Bronchial epithelial cell (primary cell): ENCODE measurements around the gene DCHS1. TPM values are rescaled to one million over a fixed set of nuclear protein-coding genes. Genes with fewer than 3 reads are reported as not detected.
A peak's percentile ranks its signal among the peaks of the same experiment; 100 is the strongest.

ENCODE experiments used
- DNase-seq: peaks from one replicate; pipeline ENCODE4 v3.0.0-alpha.2; 2010; ENCODE audit warnings: low read depth
- FAIRE-seq: peaks from 2 replicates; lab custom pipeline; 2011; peaks lifted over from hg19 to GRCh38; lab: Jason Lieb, UNC
- H3K27me3 ChIP-seq: 2 replicates; pipeline ENCODE4 v1.5.1; 2011; ENCODE audit warnings: low read length; ENCODE audit not compliant: control insufficient read depth, insufficient read depth
- H3K36me3 ChIP-seq: 2 replicates; pipeline ENCODE4 v1.5.1; 2011; ENCODE audit warnings: low read length; ENCODE audit not compliant: control insufficient read depth, insufficient read depth
- H3K4me3 ChIP-seq: 2 replicates; pipeline ENCODE4 v1.5.1; 2011; ENCODE audit warnings: mild to moderate bottlenecking, low read depth, low read length, control low read depth
- CTCF ChIP-seq: IDR thresholded peaks from 2 replicates; pipeline ENCODE4 v1.5.1; 2011; ENCODE audit warnings: mild to moderate bottlenecking, moderate library complexity, low read length, control low read depth, inconsistent platforms; ENCODE audit not compliant: insufficient read depth, severe bottlenecking
- total RNA-seq: library from RNA; depleted of rRNA; stranded (reverse); fragments of >200 nt; gene quantifications from 2 replicates; pipeline ENCODE4 v1.2.1, GENCODE V29; 2014

Gene DCHS1
- total RNA-seq, 1 donor from 2014 or later, result 0.26 TPM

- FAIRE-seq (no peak), DNase-seq (peak; percentile 21)
- Histone ChIP-seq H3K27me3 (no peaks in the 10 kb centered on the region), H3K36me3 (peaks cover 20% of the 10 kb centered on the region), H3K4me3 (no peak overlapping the region)
- no peak for TF ChIP-seq CTCF
Measured at GRCh38 chr11:6598555-6598954, 57.1 kb downstream of the DCHS1 start.

GRCh38 chr11:6596239-6596877 lies 59.3 kb downstream of the DCHS1 start:
- no peak for FAIRE-seq
- TF ChIP-seq CTCF, result no peak
- H3K36me3 ChIP-seq, result peaks cover 23% of the 10 kb centered on the region

GRCh38 chr11:6594142-6594768 lies 61.4 kb downstream of the DCHS1 start:
- FAIRE-seq, result no peak
- Histone ChIP-seq H3K4me3 (no peak overlapping the region), H3K27me3 (no peaks in the 10 kb centered on the region), H3K36me3 (peaks cover 5% of the 10 kb centered on the region)
- DNase-seq, result no peak
- TF ChIP-seq CTCF, result no peak

More at GRCh38 chr11:6596239-6596877, 59.3 kb downstream of the DCHS1 start:
- no peak for DNase-seq
- H3K4me3 ChIP-seq, result no peak overlapping the region
- no peaks in the 10 kb centered on the region for H3K27me3 ChIP-seq

GRCh38 chr11:6588018-6588417 lies 67.6 kb downstream of the DCHS1 start:
- TF ChIP-seq CTCF, result no peak
- H3K4me3 ChIP-seq, result no peak overlapping the region

GRCh38 chr11:6587360-6587953 lies 68.2 kb downstream of the DCHS1 start:
- FAIRE-seq (no peak), DNase-seq (no peak)
- no peak overlapping the region for H3K4me3 ChIP-seq
- no peaks in the 10 kb centered on the region for H3K27me3 ChIP-seq
- TF ChIP-seq CTCF, result no peak
- peaks cover 1% of the 10 kb centered on the region for H3K36me3 ChIP-seq

More at GRCh38 chr11:6588018-6588417, 67.6 kb downstream of the DCHS1 start:
- FAIRE-seq, result no peak
- Histone ChIP-seq H3K36me3 (peaks cover 3% of the 10 kb centered on the region), H3K27me3 (no peaks in the 10 kb centered on the region)
- no peak for DNase-seq
